CD4-positive, alpha-beta T cell treated with Interleukin-4 for 1 hour (primary cell): Measurements from ENCODE around the gene ZFR.
"Not testable (repeated sequence)": the region's sequence is repeated elsewhere in the genome, so short reads cannot be mapped to it uniquely, and the experiment has no call there.

ENCODE experiments used
- DNase-seq, 2 donors: peaks; one replicate each; pipeline ENCODE4 v3.0.0-alpha.2; 2020 to 2022

ZFR gene

GRCh38 chr5:32357658-32358057 lies 86.9 kb downstream of the ZFR start:
- DNase-seq: no peak

- DNase-seq: no peak
Measured at GRCh38 chr5:32355686-32356085, 88.9 kb downstream of the ZFR start.

GRCh38 chr5:32353420-32353819 lies 91.1 kb downstream of the ZFR start:
- DNase-seq: no peak

GRCh38 chr5:32352685-32353084 lies 91.9 kb downstream of the ZFR start:
- no peak for DNase-seq

GRCh38 chr5:32346869-32347268 lies 97.7 kb downstream of the ZFR start:
- no peak for DNase-seq

GRCh38 chr5:32343058-32343672 lies 101.4 kb downstream of the ZFR start:
- no peak for DNase-seq

- DNase-seq: no peak
Measured at GRCh38 chr5:32342656-32343055, 101.9 kb downstream of the ZFR start.

GRCh38 chr5:32339878-32340277 lies 104.7 kb downstream of the ZFR start:
- no peak for DNase-seq

GRCh38 chr5:32339198-32339597 lies 105.3 kb downstream of the ZFR start:
- DNase-seq: no peak

GRCh38 chr5:32332966-32333365 lies 111.6 kb downstream of the ZFR start:
- DNase-seq: no peak

GRCh38 chr5:32332361-32332760 lies 112.2 kb downstream of the ZFR start:
- no peak for DNase-seq

- no peak for DNase-seq
Measured at GRCh38 chr5:32331935-32332274, 112.6 kb downstream of the ZFR start.

- no peak for DNase-seq
Measured at GRCh38 chr5:32331217-32331934, 113.2 kb downstream of the ZFR start.

- DNase-seq: no peak
Measured at GRCh38 chr5:32330126-32330971, 114.2 kb downstream of the ZFR start.

- DNase-seq: peak; percentile 59 to 68
Measured at GRCh38 chr5:32329395-32329834, 115.1 kb downstream of the ZFR start.

GRCh38 chr5:32326216-32326772 lies 118.2 kb downstream of the ZFR start:
- DNase-seq: no peak

GRCh38 chr5:32325616-32326015 lies 118.9 kb downstream of the ZFR start:
- DNase-seq: no peak

- no peak for DNase-seq
Measured at GRCh38 chr5:32325062-32325461, 119.5 kb downstream of the ZFR start.

GRCh38 chr5:32323741-32324140 lies 120.8 kb downstream of the ZFR start:
- DNase-seq: no peak

GRCh38 chr5:32322882-32323281 lies 121.7 kb downstream of the ZFR start:
- no peak for DNase-seq

- not testable (repeated sequence) for DNase-seq
Measured at GRCh38 chr5:32321787-32322186, 122.8 kb downstream of the ZFR start.

GRCh38 chr5:32320576-32320975 lies 124.0 kb downstream of the ZFR start:
- DNase-seq: no peak

- no peak for DNase-seq
Measured at GRCh38 chr5:32319926-32320543, 124.5 kb downstream of the ZFR start.
